ENCODE measurements around the gene OR5T2. TPM values are rescaled to one million over a fixed set of nuclear protein-coding genes. Genes with fewer than 3 reads are reported as not detected.
"Not testable (repeated sequence)": the region's sequence is repeated elsewhere in the genome, so short reads cannot be mapped to it uniquely, and the experiment has no call there.

OR5T2 gene
- total RNA-seq, 1 experiment from 2014 or later: not detected

DNA sequence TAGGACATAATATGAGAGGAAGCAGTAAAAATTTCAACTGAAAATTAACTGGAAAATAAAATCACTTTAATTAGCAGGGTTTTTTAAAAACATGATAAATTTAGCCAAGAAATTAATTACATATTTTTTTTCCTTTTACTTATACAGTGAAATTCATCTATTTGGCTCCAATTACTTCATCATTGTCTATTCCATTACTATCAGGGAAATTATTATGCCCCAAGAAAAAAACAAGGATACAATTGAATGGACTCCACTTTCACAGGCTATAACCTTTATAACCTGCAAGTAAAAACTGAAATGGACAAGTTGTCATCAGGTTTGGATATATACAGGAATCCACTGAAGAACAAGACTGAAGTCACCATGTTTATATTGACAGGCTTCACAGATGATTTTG is 17.9 kb upstream of the OR5T2 start, which contains the start of gene OR5T3:
Gene OR5T3 (plus strand): TSS at position 301 of the 400 bp plus-strand sequence. CDS start 0 bp downstream, at position 301.
- TF ChIP-seq EGR1 (IDR thresholded peaks at IDR 0.05; ENCODE audit: low read depth) (no peak), CBX3 (IDR thresholded peaks at IDR 0.05; ENCODE audit: low read depth) (no peak), ZNF274 (IDR thresholded peaks at IDR 0.05; ENCODE audit: low read depth, low read length) (no peak), SIN3A (IDR thresholded peaks at IDR 0.05; ENCODE audit: low read depth) (no peak), ELF1 (IDR thresholded peaks at IDR 0.05; ENCODE audit: borderline replicate concordance, low read depth) (no peak), EZH2 (IDR thresholded peaks at IDR 0.05) (no peak), RAD21 (IDR thresholded peaks at IDR 0.05; ENCODE audit: low read depth) (no peak), TCF7L2 (IDR thresholded peaks at IDR 0.05; ENCODE audit: borderline replicate concordance, extremely low read depth, insufficient read depth, insufficient read length) (no peak), EZH2phosphoT487 (IDR thresholded peaks at IDR 0.05; ENCODE audit: borderline replicate concordance) (no peak), CEBPB (IDR thresholded peaks at IDR 0.05; ENCODE audit: low read depth) (no peak)
- TF ChIP-seq, protein P1, sequence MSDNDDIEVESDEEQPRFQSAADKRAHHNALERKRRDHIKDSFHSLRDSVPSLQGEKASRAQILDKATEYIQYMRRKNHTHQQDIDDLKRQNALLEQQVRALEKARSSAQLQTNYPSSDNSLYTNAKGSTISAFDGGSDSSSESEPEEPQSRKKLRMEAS (IDR thresholded peaks at IDR 0.05): no peak
- TF ChIP-seq, protein P2, sequence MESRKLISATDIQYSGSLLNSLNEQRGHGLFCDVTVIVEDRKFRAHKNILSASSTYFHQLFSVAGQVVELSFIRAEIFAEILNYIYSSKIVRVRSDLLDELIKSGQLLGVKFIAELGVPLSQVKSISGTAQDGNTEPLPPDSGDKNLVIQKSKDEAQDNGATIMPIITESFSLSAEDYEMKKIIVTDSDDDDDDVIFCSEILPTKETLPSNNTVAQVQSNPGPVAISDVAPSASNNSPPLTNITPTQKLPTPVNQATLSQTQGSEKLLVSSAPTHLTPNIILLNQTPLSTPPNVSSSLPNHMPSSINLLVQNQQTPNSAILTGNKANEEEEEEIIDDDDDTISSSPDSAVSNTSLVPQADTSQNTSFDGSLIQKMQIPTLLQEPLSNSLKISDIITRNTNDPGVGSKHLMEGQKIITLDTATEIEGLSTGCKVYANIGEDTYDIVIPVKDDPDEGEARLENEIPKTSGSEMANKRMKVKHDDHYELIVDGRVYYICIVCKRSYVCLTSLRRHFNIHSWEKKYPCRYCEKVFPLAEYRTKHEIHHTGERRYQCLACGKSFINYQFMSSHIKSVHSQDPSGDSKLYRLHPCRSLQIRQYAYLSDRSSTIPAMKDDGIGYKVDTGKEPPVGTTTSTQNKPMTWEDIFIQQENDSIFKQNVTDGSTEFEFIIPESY (IDR thresholded peaks at IDR 0.05; ENCODE audit: extremely low read depth, insufficient replicate concordance, low read length): no peak
- TF ChIP-seq, protein P3, sequence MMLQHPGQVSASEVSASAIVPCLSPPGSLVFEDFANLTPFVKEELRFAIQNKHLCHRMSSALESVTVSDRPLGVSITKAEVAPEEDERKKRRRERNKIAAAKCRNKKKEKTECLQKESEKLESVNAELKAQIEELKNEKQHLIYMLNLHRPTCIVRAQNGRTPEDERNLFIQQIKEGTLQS (IDR thresholded peaks at IDR 0.05): no peak
- DNase-seq (ENCODE audit: low read depth, low spot score) (no peak), ATAC-seq (no peak)
- Histone ChIP-seq H3K27me3 (ENCODE audit: insufficient read depth, low read length) (no peaks in the 10 kb centered on the region), H3K9me3 (ENCODE audit: control insufficient read depth in 1 of 2, insufficient read depth in 1 of 2, low read depth in 1 of 2, low read length in 2 of 2) (peaks cover 0 to 8% of the 10 kb centered on the region in 2 experiments; a peak in 2 of 4 replicates), H2AFZ (ENCODE audit: low read depth, low read length, poor library complexity, severe bottlenecking) (no peak within 1 kb of the TSS), H3K79me2 (ENCODE audit: insufficient read depth, low read length) (no peaks in the 10 kb centered on the region), H3K4me2 (ENCODE audit: low read length) (no peak within 1 kb of the TSS), H4K20me1 (ENCODE audit: insufficient read depth) (no peaks in the 10 kb centered on the region; the same call in 1 of the 2 replicates), H3K36me3 (ENCODE audit: control insufficient read depth in 1 of 2, insufficient read depth in 2 of 2, low read length in 2 of 2) (no peaks in the 10 kb centered on the region), H3K4me1 (ENCODE audit: control insufficient read depth in 1 of 2, insufficient read depth in 2 of 2, low read length in 2 of 2) (no peaks in the 10 kb centered on the region), H3K9me2 (ENCODE audit: insufficient read depth) (no peaks in the 10 kb centered on the region), H3K27ac (ENCODE audit: low read depth, low read length) (no peak within 1 kb of the TSS), H3K4me3 (replicated peaks in 1 of 2; ENCODE audit: low read depth in 1 of 2, low read length in 2 of 2) (no peak within 1 kb of the TSS), H3K9ac (ENCODE audit: low read length) (no peak within 1 kb of the TSS)
- ChIA-PET RAD21 (ENCODE audit: low non-redundant PET in 1 of 2, low total read pairs in 2 of 2, uncharacterized antibody in 2 of 2, unreplicated experiment in 2 of 2) (no interaction called here), POLR2A (no interaction called here), CTCF (no interaction called here)
- no TSS peak for BruUV-seq (replicated peaks)
- intact Hi-C loops (cut with micrococcal nuclease): no loop called here

DNA sequence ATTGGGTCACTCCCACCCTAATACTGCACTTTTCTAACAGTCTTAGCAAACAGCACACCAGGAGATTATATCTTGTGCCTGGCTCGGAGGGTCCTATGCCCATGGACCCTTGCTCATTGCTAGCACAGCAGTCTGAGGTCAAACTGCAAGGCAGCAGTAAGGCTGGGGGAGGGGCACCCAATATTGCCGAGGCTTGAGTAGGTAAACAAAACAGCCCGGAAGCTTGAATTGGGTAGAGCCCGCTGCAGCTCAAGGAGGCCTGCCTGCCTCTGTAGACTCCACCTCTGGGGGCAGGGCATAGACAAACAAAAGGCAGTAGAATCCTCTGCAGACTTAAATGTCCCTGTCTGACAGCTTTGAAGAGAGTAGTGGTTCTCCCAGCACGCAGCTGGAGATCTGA is 14.3 kb downstream of the OR5T2 start:
- H4K20me1 ChIP-seq (ENCODE audit: insufficient read depth); CTCF ChIA-PET; H3K9me2 ChIP-seq (ENCODE audit: insufficient read depth); H3K4me2 ChIP-seq (ENCODE audit: low read length); H3K36me3 ChIP-seq (ENCODE audit: control insufficient read depth in 1 of 2, insufficient read depth in 2 of 2, low read length in 2 of 2); H3K27ac ChIP-seq (ENCODE audit: low read depth, low read length); intact Hi-C loops (cut with micrococcal nuclease); DNase-seq (ENCODE audit: low read depth, low spot score); H3K4me1 ChIP-seq (ENCODE audit: control insufficient read depth in 1 of 2, insufficient read depth in 2 of 2, low read length in 2 of 2); RAD21 ChIA-PET (ENCODE audit: low non-redundant PET in 1 of 2, low total read pairs in 2 of 2, uncharacterized antibody in 2 of 2, unreplicated experiment in 2 of 2); H3K9ac ChIP-seq (ENCODE audit: low read length); ATAC-seq; H3K27me3 ChIP-seq (ENCODE audit: insufficient read depth, low read length); H3K79me2 ChIP-seq (ENCODE audit: insufficient read depth, low read length); H2AFZ ChIP-seq (ENCODE audit: low read depth, low read length, poor library complexity, severe bottlenecking); H3K9me3 ChIP-seq (ENCODE audit: control insufficient read depth in 1 of 2, insufficient read depth in 1 of 2, low read depth in 1 of 2, low read length in 2 of 2); BruUV-seq (replicated peaks); POLR2A ChIA-PET; H3K4me3 ChIP-seq (replicated peaks in 1 of 2; ENCODE audit: low read depth in 1 of 2, low read length in 2 of 2): not testable (repeated sequence)

All from HCT116 (cell line).